Astrocyte of the hippocampus (primary cell): Measurements from ENCODE around the gene NCOA7.
"Not testable (repeated sequence)": the region's sequence is repeated elsewhere in the genome, so short reads cannot be mapped to it uniquely, and the experiment has no call there.

Experiments
- DNase-seq: peaks from one replicate; pipeline ENCODE4 v3.0.0; 2011; ENCODE audit warnings: low read depth, low spot score

The NCOA7 gene

DNA sequence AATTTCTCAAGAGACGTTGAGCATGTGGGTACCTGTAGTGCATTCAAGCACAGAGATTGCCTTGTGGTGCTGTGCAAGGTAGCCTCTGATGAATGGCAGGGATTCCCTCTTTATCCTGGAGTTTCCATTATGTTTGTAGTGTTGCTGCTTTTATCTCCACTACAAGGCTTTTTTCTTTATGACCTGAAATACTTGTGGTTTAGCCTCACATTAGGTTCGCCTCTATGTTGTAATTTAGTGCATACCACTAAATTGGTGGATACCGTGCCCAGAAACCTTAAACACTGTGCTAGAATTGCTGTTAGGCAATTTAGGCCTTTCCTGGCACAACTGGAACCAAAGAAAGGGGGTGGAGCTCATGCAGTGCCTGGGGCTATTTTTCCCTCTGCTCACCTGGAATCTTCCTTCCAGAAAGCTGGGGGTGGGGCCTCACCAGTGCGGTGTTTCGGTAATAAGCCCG, 76.8 kb downstream of the NCOA7 start:
- DNase-seq, result peak; percentile 73

DNA sequence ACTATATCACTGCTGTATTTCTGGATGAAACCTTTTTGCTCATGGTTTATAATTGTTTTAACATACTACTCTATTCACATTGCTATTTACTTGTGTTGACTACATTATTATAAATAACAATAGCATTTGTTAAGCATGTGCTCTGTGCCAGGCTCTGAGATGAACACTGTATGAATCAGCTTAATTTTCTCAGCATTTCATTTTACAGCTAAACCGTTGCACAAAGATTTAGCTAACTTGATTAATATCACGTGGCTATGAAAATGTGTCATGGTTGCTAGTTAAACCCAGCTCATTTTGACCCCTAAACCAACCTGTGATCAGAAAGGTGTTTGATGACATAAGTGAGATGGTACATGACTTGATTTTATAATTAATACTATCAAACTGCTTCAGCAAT, 77.5 kb downstream of the NCOA7 start:
- DNase-seq, result no peak

GRCh38 chr6:125868678-125869395, 78.1 kb downstream of the NCOA7 start:
- DNase-seq, result no peak

DNA sequence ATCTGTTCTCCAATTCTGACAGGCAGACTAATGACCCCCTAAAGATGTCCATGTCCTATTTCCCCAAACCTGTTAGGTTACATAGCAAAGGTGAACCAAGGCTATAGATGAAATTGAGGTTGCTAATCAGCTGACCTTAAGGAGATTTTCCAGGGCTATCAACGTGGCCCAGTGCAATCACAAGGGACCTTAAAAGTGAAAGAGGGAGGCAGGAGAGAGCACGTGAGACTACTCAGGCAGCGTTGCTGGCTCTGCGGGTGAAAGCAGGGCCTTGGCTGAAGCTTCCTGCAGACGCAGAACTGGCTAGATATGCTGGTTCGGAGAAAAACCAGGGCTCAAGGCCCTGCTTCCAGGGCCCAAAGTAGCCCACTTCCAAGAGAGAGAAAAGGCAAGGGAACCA, 78.7 kb downstream of the NCOA7 start:
- no peak for DNase-seq

- no peak for DNase-seq
These were observed 80.6 kb downstream of the NCOA7 start for GRCh38 chr6:125871365-125871764.

- peak; percentile 38 for DNase-seq
These were observed 81.6 kb downstream of the NCOA7 start for GRCh38 chr6:125872259-125872921.

GRCh38 chr6:125882243-125882642, 91.5 kb downstream of the NCOA7 start:
- DNase-seq, result no peak

GRCh38 chr6:125884634-125885371, 94.0 kb downstream of the NCOA7 start:
- no peak for DNase-seq

DNA sequence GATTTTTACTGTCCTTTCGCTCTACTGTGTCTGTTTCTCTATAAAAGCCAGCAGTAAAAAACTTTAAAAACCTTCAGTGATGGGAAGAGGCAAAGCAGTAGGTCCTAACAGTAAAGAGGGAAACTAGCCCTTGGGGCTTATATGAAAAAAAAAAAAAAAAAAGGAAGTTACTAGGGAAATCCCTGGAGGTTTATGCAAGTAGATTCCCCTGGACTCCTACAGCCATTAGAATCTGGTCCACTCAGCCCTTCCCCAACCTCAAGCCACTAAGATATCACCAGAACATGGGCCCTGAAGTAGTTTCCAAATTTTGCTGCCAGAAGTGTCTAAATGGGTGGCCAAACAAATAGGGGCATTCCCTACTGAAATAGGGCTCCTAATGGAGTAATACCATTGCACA, 95.3 kb downstream of the NCOA7 start:
- DNase-seq, result no peak

DNA sequence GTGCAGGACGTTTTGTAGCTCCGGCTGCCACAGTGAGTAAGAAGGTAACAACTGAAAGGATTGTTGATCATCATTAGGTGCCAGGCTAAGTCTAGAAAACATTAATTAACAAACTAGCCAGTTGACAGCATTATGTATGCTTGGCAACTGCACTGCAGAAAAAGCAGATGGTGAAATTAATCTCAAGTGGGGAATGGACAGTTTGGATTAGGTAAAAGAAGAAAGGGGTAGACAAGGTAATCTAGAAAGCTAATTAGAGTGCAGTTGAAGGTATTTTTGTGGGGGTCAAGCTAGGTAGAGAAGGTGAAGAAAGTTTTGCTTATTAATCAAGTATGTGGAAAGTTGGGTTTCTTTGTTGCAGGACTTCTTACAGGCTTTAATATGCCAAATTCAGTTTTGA, 96.2 kb downstream of the NCOA7 start:
- no peak for DNase-seq

DNA sequence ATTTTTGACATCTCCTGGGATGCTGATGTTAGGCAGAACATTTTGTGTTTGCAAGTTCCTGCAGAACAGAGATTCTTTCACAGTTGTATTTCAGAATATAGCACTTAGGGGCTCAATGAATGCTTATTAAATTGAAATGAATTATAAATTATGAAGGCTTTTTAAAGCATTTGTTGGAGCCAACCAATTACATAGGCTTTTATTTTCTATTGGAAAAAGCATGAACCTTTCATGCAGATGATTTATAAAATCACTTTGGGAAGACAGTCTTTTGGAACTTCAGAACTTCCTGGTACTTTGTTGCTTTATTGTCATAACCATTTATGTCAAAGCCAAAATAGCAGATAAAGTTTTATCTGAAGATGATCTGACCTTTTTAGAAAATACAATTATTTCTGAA, 96.6 kb downstream of the NCOA7 start:
- DNase-seq, result no peak

DNA sequence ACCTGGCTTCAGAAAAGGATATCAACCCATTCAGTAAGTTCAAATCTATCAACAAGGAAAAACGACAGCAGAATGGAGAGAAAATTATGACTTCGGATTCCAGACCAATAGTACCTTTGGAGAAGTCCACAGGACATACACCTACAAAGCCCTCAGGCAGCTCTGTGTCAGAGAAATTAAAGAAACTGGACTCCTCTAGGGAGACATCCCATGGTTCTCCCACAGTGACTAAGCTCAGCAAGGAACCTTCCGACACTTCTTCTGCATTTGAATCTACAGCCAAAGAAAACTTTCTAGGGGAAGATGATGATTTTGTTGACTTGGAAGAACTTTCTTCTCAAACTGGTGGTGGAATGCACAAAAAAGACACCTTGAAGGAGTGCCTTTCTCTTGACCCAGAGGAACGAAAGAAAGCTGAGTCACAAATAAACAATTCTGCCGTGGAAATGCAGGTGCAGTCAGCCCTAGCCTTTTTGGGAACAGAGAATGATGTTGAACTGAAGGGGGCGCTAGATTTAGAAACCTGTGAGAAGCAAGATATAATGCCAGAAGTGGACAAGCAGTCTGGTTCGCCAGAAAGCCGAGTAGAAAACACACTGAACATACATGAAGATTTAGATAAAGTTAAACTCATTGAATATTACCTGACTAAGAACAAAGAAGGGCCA, 98.4 kb downstream of the NCOA7 start:
- DNase-seq, result no peak

GRCh38 chr6:125899726-125900182, 109.0 kb downstream of the NCOA7 start:
- DNase-seq, result no peak

DNA sequence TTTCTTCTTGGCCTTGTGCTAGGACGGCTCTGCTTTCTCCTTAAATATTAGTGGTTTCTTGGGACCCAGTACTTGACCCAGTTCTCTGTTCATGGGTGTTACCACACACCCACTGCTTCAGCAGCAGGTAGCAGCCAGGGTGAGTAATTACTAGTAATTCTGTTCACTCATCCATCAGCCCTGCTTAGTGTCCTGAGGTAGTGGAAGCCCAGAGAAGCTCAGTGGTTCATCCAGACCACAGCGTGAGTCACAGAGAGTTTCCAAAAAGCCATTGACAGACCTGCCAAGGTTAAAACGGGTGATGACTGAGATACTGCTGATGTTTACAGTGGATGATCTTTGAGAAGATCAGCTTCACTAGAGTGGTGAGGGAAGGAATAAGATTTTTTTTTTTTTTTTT, 114.1 kb downstream of the NCOA7 start:
- peak; percentile 57 for DNase-seq

DNA sequence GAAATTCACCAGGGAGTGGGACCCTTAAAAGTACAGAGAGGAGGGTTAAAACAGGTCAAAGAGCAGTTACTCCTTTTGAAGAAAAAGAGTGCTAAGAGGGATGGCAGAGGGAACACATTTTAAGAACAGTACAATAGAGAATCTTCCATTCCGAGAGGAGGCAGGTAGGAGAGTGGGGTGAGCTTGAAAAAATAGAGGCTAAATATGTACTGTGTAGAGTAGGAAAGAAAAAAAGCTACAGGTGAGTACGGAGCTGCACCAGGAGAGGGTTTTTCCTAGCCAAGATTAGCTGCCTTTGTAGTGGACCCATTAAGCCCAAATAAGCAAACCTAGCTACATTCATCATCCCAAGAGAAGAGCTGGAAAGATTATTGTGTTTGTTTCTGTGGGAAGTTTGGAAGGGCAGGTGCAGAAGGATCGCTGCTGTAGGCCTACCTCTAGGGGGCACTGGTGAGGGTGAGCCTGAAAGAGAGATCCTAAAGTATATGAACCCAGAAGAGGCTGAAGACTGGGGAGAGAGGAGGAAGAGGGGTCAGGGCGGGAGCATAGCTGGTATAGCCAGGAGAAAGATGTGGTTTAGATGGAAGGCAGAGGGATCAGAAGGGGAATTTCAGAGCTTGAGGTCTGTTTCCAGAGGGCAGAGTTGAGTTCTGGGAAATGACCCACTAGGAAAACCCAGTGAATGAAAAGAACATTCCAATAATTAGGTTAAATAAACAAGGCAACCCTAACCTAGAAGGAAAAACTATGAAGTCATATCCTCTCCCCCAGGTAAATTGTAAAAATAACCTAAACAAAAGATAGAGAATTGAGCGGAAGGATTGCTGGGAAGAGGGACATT, 115.6 kb downstream of the NCOA7 start:
- peak; percentile 10 for DNase-seq

GRCh38 chr6:125910527-125910926, 119.8 kb downstream of the NCOA7 start:
- DNase-seq, result peak; percentile 55

- not testable (repeated sequence) for DNase-seq
These were observed 120.3 kb downstream of the NCOA7 start for GRCh38 chr6:125911051-125911451.

DNA sequence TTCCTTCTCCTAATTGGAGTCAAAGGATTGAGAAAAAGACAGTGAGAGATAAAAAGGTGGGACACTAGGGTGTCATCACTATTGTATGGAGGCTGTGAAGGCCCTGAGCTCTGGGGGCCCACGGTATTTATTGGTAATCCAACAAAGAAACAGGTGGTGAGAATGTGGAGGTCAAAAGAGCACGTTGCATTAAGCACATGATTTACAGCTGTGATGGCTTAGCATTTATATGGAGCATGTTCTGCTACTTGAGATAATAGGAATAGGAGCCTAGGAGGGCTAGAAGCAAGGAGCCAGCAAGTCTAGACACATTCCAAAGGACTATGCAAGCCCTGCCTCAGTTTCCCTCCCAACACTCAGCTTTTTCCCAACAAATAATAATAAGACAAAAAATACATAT, 121.7 kb downstream of the NCOA7 start:
- not testable (repeated sequence) for DNase-seq

GRCh38 chr6:125913145-125913544, 122.4 kb downstream of the NCOA7 start:
- DNase-seq, result no peak

DNA sequence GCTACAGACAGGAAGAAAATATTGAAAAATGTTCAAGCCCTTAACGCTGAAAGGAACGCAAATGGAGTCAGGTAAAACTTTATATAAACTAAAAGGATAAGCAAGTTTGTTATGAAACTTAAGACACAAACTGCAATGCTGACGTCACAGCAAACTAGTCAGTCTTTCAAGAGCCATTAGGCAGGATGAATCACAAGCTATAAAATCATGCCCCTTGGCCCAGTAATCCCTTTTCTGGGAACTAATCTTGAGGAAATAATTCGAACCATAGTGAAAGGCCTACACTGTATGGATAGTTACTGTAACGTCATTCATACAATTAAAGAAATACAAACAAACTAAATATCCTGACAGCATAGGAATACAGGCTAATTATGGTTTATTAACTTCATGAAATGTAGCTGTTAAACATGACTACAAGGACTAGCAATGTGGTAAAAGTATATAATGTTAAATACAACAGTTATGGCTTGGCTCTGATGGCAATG, 123.1 kb downstream of the NCOA7 start:
- peak; percentile 83 for DNase-seq

DNA sequence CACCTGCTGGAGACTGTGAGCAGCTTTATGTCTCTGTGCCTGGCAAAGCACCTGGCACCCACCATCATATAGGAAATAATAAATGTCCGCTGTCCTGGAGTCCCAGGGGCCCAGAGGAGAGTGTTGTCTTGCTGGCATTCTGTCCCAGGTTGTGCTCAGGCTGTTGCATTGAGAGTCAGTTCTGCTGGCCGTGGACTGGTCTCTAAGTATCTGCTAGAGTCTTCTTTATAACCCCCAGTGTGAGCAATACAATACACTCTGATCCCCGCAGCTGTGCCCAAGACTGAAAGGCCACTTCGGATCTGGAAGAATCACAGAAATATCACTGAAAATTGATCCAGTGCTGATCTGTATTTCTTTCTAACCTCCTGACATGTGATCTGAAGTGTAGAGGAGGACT, 127.5 kb downstream of the NCOA7 start:
- no peak for DNase-seq
